Psoas muscle (tissue), 8 donors: ENCODE data around the gene C16orf95. TPM values are rescaled to one million over a fixed set of nuclear protein-coding genes. Genes with fewer than 3 reads are reported as not detected.

Source experiments
- ATAC-seq, 4 donors: fragments of 200-7000 bp; cut with Tn5 transposase; one replicate each; pipeline ENCODE4 v1.9.1; 2020; ENCODE audit warnings: moderate library complexity in 3 of 4, mild to moderate bottlenecking in 2 of 4
- DNase-seq, 2 donors: peaks; one replicate each; pipeline ENCODE4 v3.0.0-alpha.2; 2020
- H3K27ac ChIP-seq: fragments of 200-600 bp; one replicate; pipeline ENCODE4 v1.8.0; 2022
- H3K27me3 ChIP-seq, 3 donors: fragments of 200-600 bp in 1 of 3; one replicate each; pipeline versions ENCODE4 v1.6.1 to v1.8.0; 2013 to 2022; ENCODE audit warnings: low read length in 2 of 3, mild to moderate bottlenecking in 2 of 3, moderate library complexity in 1 of 3; ENCODE audit not compliant: insufficient read depth in 3 of 3
- H3K36me3 ChIP-seq, 2 donors: fragments of 200-600 bp in 1 of 2; one replicate each; pipeline versions ENCODE4 v1.6.1 to v1.8.0; 2013 to 2022; ENCODE audit warnings: low read depth in 1 of 2, mild to moderate bottlenecking in 1 of 2, moderate library complexity in 1 of 2; ENCODE audit not compliant: insufficient read depth in 1 of 2
- H3K4me1 ChIP-seq: fragments of 200-600 bp; one replicate; pipeline ENCODE4 v1.8.0; 2022
- H3K4me3 ChIP-seq: fragments of 200-600 bp; one replicate; pipeline ENCODE4 v1.8.0; 2022; ENCODE audit warnings: mild to moderate bottlenecking
- H3K9me3 ChIP-seq: fragments of 200-600 bp; one replicate; pipeline ENCODE4 v1.8.0; 2022
- WGBS, 3 donors: extraction: QIAGEN DNeasy Blood & Tissue Kit; methylation state at CpG; one replicate each; pipeline versions ENCODE4 v1.1.6 to v1.1.7; 2013; 5-methylcytosine and 5-hydroxymethylcytosine counted together
- intact Hi-C, 2 donors: fragments of 100-400 bp; cut with DNase I; formaldehyde crosslinking; loops; one replicate each; pipeline versions ENCODE4 v1.11.0 to v1.14.2; 2022
- polyA plus RNA-seq, 3 donors: library from polyadenylated mRNA; stranded (reverse); fragments of 200-250 nt; gene quantifications; one replicate each; pipeline ENCODE4 v1.2.3, GENCODE V29; 2013
- total RNA-seq, 4 donors: library from RNA; stranded (reverse); fragmentation: NEBNext Ultra II Directional in 2 of 4; extraction: Animal tissue kit (Norgen Biotek cat#: 25700) in 2 of 4; gene quantifications; one replicate each; pipeline versions ENCODE4 v1.2.1 to v1.2.4, GENCODE V29; 2021 to 2023
- TF ChIP-seq, protein P1 (sequence below): fragments of 200-600 bp; IDR thresholded peaks from one replicate; pipeline ENCODE4 v1.8.0; 2022; ENCODE audit warnings: antibody characterized with exemption
- donor health status: healthy with polysubstance abuse.
- donor health status: DM: no; HTN: no; CAD: no; lungs with moderate emphysema.
- donor health status: Bipolar disorder and iron deficiency.
- donor health status: healthy.
- donor health status: DM: yes; HTN: yes; CAD: no.
- donor health status: DM: no; HTN: no; CAD: no.
- donor health status: DM: no; HTN: no; CAD: no.
- donor health status: DM: yes; HTN: yes; CAD: no.

C16orf95 gene
- total and polyA plus RNA-seq, 7 donors = 1.7 to 8.1 (median 5.4) TPM

DNA sequence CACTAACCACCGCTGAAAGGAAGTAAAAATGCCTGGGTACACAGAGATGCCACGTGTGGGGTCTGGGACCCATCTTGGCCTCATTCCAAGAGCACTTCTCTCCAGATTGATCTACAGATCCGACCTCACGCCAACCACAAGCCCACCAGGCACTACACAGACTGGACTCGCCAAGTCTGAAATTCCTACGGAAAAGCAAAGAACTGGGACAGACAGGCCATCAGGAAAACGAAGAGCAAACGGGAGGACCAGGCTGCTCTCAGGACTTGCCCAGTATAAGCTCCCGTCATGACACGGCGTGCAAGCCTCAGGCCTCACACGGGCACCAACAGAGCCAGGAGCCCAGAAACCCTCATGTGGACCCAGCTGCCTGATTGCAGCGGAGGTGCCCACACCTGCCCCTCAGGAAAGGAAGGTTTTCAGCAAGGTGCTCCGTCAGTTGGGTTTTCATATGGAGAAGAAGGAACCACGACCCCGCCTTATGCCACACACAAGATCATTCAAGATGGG, 20.1 kb upstream of the C16orf95 start:
- WGBS, 3 donors = 82 to 87% (median 84%) methylated on average over 16 of the region's 16 CpGs
- intact Hi-C loops = no loop called here
- H3K9me3 ChIP-seq = no peaks in the 10 kb centered on the region

GRCh38 chr16:87336434-87337240, 19.4 kb upstream of the C16orf95 start:
- Histone ChIP-seq H3K4me3 (no peak overlapping the region), H3K27me3 (no peaks in the 10 kb centered on the region), H3K9me3 (no peaks in the 10 kb centered on the region), H3K27ac (no peak overlapping the region), H3K36me3 (peaks cover 5 to 71% of the 10 kb centered on the region in 2 donors), H3K4me1 (peaks cover 17% of the 10 kb centered on the region)
- TF ChIP-seq, protein P1, sequence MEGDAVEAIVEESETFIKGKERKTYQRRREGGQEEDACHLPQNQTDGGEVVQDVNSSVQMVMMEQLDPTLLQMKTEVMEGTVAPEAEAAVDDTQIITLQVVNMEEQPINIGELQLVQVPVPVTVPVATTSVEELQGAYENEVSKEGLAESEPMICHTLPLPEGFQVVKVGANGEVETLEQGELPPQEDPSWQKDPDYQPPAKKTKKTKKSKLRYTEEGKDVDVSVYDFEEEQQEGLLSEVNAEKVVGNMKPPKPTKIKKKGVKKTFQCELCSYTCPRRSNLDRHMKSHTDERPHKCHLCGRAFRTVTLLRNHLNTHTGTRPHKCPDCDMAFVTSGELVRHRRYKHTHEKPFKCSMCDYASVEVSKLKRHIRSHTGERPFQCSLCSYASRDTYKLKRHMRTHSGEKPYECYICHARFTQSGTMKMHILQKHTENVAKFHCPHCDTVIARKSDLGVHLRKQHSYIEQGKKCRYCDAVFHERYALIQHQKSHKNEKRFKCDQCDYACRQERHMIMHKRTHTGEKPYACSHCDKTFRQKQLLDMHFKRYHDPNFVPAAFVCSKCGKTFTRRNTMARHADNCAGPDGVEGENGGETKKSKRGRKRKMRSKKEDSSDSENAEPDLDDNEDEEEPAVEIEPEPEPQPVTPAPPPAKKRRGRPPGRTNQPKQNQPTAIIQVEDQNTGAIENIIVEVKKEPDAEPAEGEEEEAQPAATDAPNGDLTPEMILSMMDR = no peak
- intact Hi-C loops = no loop called here
- peak in 1 of 2 donors; percentile 12 for DNase-seq
- no peak for ATAC-seq
- 91 to 94% (median 94%) methylated on average over 17 to 19 of the region's 19 CpGs for WGBS, 3 donors

More for the DNA sequence above, 20.1 kb upstream of the C16orf95 start:
- peaks cover 5 to 78% of the 10 kb centered on the region in 2 donors for H3K36me3 ChIP-seq
- no peak overlapping the region for H3K4me3 ChIP-seq
- no peak overlapping the region for H3K27ac ChIP-seq
- TF ChIP-seq, protein P1 = no peak
- peak in 1 of 2 donors; percentile 30 for DNase-seq
- ATAC-seq = no peak
- peaks cover 12% of the 10 kb centered on the region for H3K4me1 ChIP-seq
- H3K27me3 ChIP-seq = no peaks in the 10 kb centered on the region

DNA sequence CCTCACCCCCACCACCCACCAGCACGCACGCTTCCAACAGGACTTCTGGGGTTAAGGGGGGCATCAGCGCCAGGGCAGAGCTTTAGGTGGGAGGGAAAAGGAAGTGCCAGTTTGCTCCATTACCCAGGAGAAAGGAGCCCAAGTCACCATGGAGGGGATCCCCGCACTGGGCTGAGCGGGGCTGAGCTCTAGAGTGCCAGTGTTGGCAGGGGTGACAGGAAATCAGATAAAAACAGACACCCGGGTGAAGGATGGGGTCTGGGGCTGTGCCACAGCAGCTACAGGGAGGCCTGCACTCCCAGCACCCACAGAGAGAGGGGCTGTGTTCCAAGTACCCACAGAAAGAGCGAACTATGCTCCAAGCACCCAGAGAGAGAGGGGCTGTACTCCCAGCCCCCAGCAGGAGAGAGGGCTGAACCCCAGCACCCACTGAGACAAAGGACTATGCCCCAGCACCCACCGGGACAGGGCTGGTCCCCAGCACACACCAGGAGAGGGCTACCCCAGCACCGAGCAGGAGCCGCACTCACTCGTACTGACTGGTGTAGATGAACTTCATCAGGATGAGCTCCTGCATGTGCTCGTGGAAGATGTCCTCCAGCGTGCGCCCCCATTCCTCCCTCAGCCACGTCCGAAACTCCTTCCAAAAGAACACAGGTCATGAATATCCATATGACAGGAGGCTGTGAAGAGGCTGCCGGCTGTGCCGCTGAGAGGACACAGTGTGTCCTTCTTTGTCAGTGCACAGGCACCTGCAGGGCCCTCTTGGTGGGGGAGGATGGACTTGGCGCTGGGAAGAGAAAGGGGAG, 18.6 kb upstream of the C16orf95 start:
- ATAC-seq = no peak
- no peaks in the 10 kb centered on the region for H3K27me3 ChIP-seq
- peak in 1 of 2 donors; percentile 35 for DNase-seq
- 88 to 92% (median 92%) methylated on average over 19 of the region's 19 CpGs for WGBS, 3 donors
- TF ChIP-seq, protein P1 = no peak
- H3K4me1 ChIP-seq = peaks cover 17% of the 10 kb centered on the region
- H3K36me3 ChIP-seq = peaks cover 5 to 71% of the 10 kb centered on the region in 2 donors
- no peak overlapping the region for H3K27ac ChIP-seq
- intact Hi-C loops = no loop called here
- H3K9me3 ChIP-seq = no peaks in the 10 kb centered on the region
- no peak overlapping the region for H3K4me3 ChIP-seq

- WGBS, 3 donors = 89 to 91% (median 91%) methylated on average over 29 of the region's 29 CpGs
- intact Hi-C loops = no loop called here
- no peaks in the 10 kb centered on the region for H3K27me3 ChIP-seq
- peaks cover 17% of the 10 kb centered on the region for H3K4me1 ChIP-seq
- TF ChIP-seq, protein P1 = no peak
- H3K9me3 ChIP-seq = no peaks in the 10 kb centered on the region
- DNase-seq (peak in 1 of 2 donors; percentile 44), ATAC-seq (no peak)
- H3K27ac ChIP-seq = no peak overlapping the region
- H3K4me3 ChIP-seq = no peak overlapping the region
- H3K36me3 ChIP-seq = peaks cover 5 to 72% of the 10 kb centered on the region in 2 donors
These were observed 17.7 kb upstream of the C16orf95 start for GRCh38 chr16:87334651-87335624.
